ENCODE measurements around the gene PHF24. TPM values are rescaled to one million over a fixed set of nuclear protein-coding genes. Genes with fewer than 3 reads are reported as not detected.
"Not testable (repeated sequence)": the region's sequence is repeated elsewhere in the genome, so short reads cannot be mapped to it uniquely, and the experiment has no call there.

Gene PHF24
- 0.07 and 0.20 TPM in 2 replicates for total RNA-seq (2014; rRNA removed; shearing (Covaris generic); ENCODE audit: low replicate concordance)

DNA sequence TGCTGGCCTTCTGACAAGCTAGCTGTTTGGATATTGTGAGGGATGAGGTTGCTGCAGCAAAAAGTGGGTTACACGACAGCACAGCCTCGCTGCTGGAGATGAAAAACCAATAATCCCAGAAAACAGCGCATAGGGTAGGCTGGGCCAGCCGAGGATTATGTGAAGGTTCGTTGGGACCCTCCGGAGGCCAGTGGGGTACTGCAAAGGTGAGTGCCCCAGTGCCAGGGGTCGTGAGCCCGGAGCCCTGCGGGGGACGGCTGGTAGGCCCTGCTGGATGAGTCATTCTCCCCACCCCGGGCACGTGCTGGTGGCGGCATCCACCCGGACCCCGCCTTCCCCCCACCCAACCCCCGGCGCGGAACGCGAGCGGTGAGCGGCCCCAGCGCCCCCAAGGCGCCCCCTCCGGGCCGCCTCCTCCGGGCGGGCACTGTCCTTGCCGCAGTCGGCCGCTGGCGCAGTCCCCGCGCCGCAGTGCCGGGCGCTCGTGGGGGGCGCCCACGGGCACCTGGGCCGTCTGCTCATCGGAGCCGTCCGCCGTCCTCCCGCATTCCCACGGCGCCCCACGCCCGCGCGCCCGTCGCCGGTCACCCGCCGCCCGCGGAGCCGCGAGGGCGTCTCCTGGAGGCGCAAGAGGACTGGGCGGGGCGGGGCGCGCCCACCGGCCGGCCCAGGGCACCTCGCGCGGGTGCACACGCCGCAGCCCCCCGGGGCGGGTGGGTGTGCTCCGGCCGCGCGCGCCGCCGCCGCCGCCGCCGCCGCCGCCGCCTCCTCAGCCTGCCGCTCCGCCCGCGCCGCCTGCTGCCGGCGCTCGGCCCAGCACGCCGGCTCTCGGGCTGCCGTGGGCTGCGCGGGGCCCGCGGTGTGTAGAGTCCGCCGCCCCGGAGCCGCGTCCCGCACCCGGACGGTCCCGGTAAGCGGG is at the start of gene PHF24:
TSS of gene PHF24 (plus strand) at position 794 of the 919 bp plus-strand sequence. CDS start 13,014 bp downstream, outside the sequence.
- in situ Hi-C loops (cut with HindIII; ENCODE audit: low pct_unique_long_range_greater_than_20kb, low sequenced_read_pairs) = no loop called here
- DNase-seq (ENCODE audit: low read depth) = no peak

DNA sequence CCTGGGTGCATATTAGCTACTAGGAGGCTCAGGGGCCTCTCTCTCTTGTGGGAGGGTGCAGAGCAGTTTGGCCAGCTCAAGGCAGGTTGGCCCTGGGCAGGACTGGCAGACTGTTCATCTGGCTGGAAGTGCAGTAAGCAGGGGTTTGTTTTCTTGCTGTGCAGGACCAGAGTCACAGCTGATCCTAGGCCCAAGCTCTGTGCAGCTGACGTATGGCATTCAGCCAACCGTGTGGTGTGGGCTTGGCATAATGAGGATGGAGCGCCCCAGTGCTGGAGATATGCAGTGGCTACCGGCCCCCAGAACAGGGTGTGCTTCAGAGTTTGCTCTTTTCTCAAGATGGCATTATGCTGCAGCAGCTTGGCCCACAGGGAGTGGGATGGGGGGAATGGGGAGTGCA is 31.0 kb upstream of the PHF24 start:
- DNase-seq (ENCODE audit: low read depth) = no peak
- in situ Hi-C loops (cut with HindIII; ENCODE audit: low pct_unique_long_range_greater_than_20kb, low sequenced_read_pairs) = no loop called here

DNA sequence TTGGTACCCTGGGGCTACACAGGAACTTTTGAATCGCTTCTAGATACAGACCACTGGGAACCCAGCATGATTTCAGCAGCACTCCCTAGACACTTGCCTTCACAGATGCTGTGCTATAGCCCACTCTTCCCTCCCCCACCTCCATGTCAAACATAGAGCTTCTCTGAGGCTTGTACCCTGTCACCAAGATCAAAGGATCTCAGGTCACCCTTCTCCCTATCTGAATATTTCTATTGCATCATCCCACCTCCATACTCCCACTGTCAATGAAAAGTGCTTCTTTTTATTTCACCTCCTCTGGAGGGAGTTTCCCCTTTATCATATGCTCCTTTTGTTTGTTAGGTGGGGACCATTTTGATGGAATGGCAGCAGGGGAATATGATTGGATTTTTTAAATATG is 29.2 kb upstream of the PHF24 start:
- in situ Hi-C loops (cut with HindIII; ENCODE audit: low pct_unique_long_range_greater_than_20kb, low sequenced_read_pairs) = no loop called here
- no peak for DNase-seq (ENCODE audit: low read depth)

DNA sequence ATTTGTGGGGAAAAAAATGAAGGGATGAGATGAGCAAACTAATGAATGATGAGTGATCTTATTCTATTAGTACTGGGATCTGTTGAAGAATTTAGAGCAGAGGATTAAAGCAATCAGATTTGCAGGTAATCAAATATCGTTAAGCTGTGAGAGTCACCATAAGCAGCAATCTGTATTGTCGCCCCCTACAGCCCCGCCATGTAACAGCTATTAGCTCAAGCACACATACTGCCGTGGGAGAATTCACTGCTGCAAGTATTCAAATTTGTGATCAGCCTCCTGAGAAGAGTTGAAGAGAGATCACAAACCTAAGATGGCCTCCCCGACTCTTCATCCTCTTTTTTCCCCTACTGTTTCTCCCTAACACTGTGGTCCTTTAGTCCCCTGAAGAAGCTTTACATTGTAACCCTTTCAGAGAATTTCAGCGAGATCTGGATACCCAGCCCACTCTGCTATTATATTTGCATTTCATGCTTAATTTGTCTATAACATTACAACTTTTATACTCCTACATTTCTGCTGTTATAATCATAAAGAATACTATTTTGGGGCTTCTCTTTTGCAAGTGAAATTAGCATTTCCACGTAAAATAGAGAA is 28.5 kb upstream of the PHF24 start:
- no peak for DNase-seq (ENCODE audit: low read depth)
- in situ Hi-C loops (cut with HindIII; ENCODE audit: low pct_unique_long_range_greater_than_20kb, low sequenced_read_pairs) = no loop called here

DNA sequence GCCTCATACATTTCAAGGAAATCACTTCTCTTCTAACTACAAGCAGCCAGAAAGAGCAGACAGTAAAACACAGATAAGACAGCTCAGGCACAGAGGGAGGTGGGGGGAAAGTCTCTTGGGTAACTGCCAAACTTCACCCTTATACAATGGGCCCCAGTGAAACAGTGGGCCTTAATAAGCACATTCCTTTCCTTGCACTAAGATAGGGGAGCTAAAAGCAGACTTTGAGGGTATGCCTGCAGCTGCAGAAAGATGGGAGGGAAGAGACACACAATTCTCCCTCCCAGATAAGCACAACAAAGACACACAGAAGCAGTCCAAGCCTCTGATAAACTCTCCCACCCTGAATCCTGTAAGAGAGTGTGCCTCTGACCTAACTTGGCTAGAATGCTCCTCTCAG is 18.1 kb upstream of the PHF24 start:
- DNase-seq (ENCODE audit: low read depth); in situ Hi-C loops (cut with HindIII; ENCODE audit: low pct_unique_long_range_greater_than_20kb, low sequenced_read_pairs): not testable (repeated sequence)

DNA sequence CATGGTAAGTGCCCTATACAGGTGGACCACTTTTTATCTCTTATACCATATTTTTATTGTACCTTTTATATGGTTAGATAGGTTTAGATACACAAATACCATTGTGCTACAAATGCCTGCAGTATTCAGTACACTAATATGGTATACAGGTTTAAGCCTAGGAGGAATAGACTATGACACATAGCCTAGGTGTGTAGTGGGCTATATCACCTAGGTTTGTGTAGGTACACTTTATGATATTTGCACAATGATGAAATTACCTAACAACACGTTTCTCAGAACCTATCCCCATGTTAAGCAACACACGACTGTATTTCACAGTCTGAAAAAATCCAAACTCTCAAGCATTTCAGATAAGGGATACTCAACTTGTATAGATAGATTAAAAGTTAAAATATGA is 9.6 kb upstream of the PHF24 start:
- no peak for DNase-seq (ENCODE audit: low read depth)
- in situ Hi-C loops (cut with HindIII; ENCODE audit: low pct_unique_long_range_greater_than_20kb, low sequenced_read_pairs) = no loop called here

DNA sequence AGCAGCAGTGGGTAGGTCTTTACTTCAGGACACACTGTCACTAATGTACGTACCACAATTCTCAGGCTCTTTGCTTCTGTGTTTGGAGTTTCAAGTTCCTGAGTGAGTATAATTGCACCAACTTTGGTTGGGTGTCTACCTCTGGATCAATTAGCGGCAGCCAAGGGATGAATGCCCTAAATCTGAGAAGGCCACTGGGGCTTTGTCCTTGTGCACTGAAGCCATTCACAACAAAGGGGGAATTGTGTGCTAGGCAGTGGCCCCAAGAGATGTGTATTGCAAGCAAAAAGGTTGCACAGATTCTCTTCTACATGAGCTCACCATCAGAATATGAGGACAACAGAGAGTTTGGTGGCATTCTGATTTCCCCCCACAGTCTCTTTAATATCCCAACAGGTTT is 3.9 kb upstream of the PHF24 start:
- in situ Hi-C loops (cut with HindIII; ENCODE audit: low pct_unique_long_range_greater_than_20kb, low sequenced_read_pairs) = no loop called here
- no peak for DNase-seq (ENCODE audit: low read depth)

DNA sequence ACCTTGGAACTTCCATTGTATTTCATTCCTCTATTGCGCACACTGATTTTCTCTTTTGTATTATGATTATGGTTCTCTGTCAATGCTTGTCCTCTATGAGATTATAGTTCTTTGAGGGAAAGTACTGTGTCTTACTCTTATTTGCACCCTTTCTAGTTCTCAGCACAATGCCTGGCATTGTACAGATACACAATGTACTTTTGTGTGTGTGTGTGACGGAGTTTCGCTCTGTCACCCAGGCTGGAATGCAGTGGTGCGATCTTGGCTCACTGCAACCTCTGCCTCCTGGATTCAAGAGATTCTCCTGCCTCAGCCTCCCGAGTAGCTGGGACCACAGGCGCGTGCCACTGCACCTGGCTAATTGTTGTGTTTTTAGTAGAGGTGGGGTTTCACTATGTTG is 2.0 kb upstream of the PHF24 start:
- in situ Hi-C loops (cut with HindIII; ENCODE audit: low pct_unique_long_range_greater_than_20kb, low sequenced_read_pairs); DNase-seq (ENCODE audit: low read depth): not testable (repeated sequence)

DNA sequence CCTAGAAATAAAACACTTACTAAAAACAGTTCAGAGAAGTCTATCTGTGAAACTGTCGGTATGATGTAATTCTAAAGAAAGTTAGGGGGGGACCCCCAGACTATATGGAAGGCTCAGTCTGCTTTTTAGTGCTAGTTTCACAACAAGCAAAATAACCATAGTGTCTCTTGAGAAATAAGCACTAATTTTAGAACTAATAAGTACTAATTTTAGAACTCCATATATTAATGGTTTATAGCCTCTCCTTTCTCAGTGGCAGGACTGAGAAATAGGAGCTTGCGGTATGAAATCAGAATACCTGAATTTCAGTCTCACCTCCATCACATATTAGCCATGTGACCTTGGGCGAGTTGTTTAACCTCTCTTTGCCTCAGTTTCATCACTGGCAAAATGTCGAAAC is 1.4 kb upstream of the PHF24 start:
- no peak for DNase-seq (ENCODE audit: low read depth)
- in situ Hi-C loops (cut with HindIII; ENCODE audit: low pct_unique_long_range_greater_than_20kb, low sequenced_read_pairs) = no loop called here

DNA sequence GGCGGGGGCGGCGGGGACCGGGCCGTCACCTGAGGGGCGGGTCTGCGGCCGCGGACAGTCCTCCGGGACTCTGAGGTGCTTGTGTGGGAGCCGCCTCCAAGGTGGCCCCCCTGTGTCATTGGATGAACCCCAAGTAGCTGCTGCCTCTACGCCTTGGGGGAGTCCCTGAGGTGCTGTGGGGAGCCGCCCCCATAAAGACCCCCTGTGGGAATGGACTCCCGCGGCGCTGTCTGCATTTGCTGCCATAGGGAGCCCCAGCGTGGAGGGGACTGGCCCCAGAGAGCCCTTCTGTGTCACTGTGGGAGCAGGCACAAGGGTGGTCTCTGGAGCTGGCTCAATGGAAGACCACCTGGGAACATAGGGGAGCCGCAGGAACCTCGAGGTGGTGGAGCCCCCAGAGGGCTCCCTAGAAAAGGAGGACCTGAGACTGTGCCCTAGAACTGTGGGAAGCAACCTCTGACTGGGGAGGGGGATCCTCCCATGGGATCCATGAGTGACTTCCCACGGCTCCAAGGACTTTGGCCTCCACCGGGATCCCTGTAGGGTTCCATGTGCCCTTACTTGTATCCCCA is 412 bp downstream of the PHF24 start:
- in situ Hi-C loops (cut with HindIII; ENCODE audit: low pct_unique_long_range_greater_than_20kb, low sequenced_read_pairs) = no loop called here
- no peak for DNase-seq (ENCODE audit: low read depth)

DNA sequence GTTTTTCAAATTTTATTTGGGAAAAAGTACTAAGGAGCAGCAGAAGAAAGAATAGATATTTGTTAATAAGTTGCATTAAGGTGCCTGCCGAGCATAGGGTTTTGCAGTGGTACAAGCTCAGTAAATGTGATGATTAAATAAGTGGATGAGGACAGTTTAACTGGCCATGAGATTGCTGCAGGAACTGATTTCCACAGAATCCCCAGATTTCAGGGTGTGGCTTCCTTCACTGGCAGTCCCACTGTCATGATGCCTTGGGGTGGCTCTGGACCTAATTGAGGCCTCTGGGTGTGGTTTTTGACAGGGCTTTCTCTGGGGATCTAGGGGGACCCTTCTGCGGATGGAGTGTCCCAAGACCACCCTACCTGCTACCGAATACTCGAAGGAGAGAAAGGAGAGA is 1.4 kb downstream of the PHF24 start:
- DNase-seq (ENCODE audit: low read depth) = no peak
- in situ Hi-C loops (cut with HindIII; ENCODE audit: low pct_unique_long_range_greater_than_20kb, low sequenced_read_pairs) = no loop called here

DNA sequence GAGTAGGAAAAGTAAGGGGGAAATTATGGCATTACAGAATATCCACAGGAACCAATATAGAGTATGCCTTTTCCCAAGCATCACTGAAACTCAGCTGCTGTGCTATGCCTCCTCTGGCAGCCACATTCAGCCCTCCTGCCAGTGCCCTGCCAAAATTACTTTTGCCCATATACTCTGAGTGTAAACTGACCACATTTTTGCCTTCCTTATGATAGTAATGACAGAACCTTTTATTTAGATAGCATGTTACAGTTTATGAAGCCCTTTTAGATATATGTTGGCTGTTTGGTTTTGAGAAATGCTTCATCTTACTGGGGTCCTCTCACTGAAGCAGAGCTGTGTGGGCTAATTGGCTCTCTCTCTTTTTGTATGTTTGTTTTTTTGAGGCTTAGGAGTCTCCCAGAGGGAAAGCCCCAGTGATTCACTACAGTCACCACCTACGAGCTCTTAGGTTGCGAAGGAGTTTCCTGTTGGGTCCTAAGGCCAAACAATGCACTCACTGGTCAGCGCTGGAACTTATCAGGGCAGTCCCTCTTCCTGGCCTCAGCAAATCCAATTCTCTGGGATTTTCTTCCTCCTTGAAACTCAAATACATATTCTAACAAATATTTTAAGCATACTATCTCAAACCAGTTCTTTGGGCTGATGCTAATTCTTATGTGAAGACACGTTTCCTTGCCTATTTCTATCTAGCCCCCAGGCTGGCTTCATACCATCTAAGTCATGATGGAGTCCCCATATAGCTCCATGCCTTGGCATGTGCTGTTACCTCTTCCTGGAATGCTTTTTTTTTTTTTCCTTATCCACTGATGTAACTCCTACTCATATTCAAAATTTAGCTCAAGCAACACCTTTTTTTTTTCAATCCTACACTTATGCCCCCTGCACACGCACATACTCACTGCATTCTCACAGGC is 3.7 kb downstream of the PHF24 start:
- in situ Hi-C loops (cut with HindIII; ENCODE audit: low pct_unique_long_range_greater_than_20kb, low sequenced_read_pairs) = no loop called here

DNA sequence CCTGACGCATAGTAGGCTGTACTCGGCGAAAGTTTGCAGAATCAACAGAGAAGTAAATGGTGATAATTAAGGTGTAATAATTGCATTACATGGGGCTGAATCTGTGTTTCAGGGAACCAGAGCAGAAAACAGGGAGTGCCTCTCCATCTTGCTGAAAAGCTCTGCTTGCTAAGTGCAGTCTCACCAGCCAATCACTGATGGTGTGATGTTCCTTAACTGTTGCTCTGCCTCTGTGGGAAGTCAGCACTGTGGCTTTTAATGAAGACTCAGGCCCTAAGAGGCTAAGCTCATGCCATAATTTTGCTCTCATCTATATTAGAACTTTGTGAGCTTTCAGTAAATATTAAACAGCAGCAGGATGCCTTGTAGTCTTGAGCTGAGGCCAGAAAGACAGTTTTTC is 4.5 kb downstream of the PHF24 start:
- in situ Hi-C loops (cut with HindIII; ENCODE audit: low pct_unique_long_range_greater_than_20kb, low sequenced_read_pairs) = no loop called here
- DNase-seq (ENCODE audit: low read depth) = no peak

More for the DNA sequence above, 3.7 kb downstream of the PHF24 start:
- peak; percentile 44 for DNase-seq (ENCODE audit: low read depth)

DNA sequence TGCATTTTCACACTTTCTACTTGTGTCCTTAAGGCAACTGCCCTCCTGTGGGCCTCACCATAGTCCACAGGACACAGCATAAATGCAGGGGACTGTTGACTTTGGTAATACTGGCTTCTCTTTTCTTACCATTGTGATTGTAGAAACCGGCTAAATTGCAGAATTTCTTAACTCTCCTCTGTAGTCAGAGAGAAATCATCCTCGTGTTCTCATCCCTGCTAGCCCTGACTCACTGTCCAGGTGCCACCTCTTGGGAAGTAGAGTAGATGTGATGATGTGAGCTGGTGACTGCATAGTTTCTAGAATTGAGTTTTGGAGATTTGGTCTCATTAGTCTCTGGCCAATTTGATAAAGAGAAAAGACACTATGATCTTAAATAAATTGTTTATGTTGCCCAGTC is 5.5 kb downstream of the PHF24 start:
- in situ Hi-C loops (cut with HindIII; ENCODE audit: low pct_unique_long_range_greater_than_20kb, low sequenced_read_pairs) = no loop called here
- DNase-seq (ENCODE audit: low read depth) = no peak

DNA sequence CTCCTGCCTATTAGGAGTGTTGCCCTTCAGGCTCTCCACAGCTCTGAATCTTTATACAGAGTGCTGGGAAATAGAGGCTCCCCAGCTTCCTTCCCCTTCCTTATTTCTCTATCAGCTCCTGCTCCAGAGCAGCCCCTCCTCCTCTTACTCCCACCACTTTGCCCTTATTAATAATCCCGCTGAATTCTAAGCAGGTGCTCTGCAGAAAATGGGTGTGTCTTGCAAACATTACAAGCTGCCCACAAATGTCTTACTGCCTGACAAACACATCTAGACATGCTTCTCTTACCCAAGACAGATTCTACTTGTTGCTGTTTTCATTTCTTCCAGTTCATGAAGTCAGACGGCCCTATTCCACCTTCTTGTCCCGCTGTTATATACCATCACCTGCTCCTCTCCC is 6.4 kb downstream of the PHF24 start:
- in situ Hi-C loops (cut with HindIII; ENCODE audit: low pct_unique_long_range_greater_than_20kb, low sequenced_read_pairs) = no loop called here
- no peak for DNase-seq (ENCODE audit: low read depth)

DNA sequence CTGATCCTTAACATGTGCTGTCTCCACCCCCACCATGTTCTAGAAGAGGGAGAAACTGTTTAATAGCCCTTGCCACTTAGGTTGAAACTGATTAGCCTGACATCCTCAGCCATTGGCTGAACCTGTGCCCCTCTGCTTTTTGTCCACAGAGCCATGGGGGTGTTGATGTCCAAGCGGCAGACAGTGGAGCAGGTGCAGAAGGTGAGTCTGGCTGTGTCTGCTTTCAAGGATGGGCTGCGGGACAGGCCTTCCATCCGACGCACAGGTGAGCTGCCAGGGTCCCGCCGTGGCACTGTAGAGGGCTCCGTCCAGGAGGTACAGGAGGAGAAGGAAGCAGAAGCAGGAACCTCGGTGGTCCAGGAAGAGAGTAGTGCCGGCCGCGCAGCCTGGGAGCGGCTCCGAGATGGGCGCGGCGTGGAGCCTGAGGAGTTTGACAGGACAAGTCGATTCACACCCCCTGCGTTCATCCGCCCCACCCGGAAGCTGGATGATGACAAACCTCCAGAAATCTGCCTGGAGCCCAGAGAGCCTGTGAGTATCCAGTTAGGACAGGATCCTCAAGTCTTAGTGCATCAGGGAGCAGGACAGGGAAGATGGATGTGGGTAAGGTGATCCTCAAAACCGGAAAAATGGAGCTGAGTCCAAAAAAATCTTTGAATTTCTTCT is 13.2 kb downstream of the PHF24 start:
- no peak for DNase-seq (ENCODE audit: low read depth)
- in situ Hi-C loops (cut with HindIII; ENCODE audit: low pct_unique_long_range_greater_than_20kb, low sequenced_read_pairs) = no loop called here

DNA sequence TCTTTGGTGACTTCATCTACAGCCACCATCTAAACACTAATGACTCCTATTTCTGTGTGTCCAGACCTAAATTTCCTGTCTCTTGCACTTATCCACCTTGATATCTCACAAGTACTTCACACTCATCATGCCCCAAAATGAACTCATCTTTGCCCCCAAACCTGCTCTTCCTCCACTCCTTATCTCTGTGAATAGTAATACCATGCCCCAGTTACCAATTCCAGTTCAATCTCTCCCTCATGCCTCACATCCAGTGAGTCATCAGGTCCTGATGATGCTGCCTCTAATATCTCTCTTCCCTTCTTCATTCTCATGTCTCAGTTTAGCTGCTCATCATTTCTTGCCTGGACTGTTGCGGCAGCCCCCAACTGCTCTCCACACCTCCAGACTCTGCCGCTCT is 16.6 kb downstream of the PHF24 start:
- in situ Hi-C loops (cut with HindIII; ENCODE audit: low pct_unique_long_range_greater_than_20kb, low sequenced_read_pairs) = no loop called here
- no peak for DNase-seq (ENCODE audit: low read depth)

DNA sequence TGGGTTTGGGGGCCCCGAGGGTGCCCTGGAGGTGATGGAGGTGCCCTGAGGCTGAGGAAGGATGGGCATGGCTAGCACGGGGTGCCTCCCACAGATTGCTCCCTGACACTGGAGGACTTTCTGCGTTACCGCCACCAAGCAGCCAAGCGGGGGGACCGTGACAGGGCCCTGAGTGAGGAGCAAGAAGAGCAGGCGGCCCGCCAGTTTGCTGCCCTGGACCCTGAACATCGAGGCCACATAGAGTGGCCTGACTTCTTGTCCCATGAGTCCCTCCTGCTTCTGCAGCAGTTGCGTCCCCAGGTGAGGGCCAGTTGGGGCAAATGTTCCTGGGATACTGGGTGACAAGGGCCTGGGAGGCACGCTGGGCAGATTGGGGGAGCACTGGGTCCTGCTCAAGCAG is 18.4 kb downstream of the PHF24 start:
- in situ Hi-C loops (cut with HindIII; ENCODE audit: low pct_unique_long_range_greater_than_20kb, low sequenced_read_pairs) = no loop called here
- DNase-seq (ENCODE audit: low read depth) = no peak
